ENCODE data around the gene OGFOD3.

GRCh38 chr17:82361885-82362633, 56.3 kb downstream of the OGFOD3 start:
- TF ChIP-seq CTCF (IDR thresholded peaks at IDR 0.05) = no peak
- no peak for TF ChIP-seq POLR2A (IDR thresholded peaks at IDR 0.05)
